ENCODE data around the gene ZPR1. TPM values are rescaled to one million over a fixed set of nuclear protein-coding genes. Genes with fewer than 3 reads are reported as not detected.

ZPR1 gene
- total RNA-seq, 1 experiment from 2014 or later = 139 TPM

DNA sequence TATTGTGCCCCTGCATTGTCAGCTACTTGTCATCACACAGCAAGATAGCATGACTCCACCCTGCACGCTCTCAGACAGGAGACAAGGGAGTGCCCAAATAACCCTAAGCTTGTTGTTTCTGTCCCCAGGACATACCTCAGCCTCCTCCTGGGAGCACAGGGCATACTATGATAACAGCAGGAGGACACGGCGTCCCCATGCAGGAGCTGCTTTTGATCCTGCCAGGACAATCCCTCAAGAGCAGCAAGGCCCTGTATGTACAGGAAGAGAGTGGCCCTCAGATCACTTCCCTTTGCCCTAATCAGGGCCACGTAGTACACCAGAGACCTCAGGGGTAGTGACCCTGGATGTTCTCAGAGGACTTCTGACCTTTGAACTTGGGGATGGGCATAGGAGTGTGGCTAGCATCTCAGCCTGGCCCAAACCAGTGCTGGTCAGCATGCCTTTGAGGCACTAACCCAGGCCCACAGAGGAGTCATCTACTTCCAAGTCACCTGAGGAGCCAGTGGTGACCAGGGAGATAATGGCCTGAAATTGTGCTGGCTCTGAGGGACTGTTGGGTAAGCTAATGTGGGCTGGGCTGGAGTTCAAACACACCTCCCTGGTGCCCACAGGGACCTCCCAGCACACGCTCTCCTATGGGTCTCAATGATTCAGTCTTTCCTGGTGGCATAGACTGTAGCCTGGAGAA, 26.1 kb upstream of the ZPR1 start:
- no peaks in the 10 kb centered on the region for H3K4me1 ChIP-seq (ENCODE audit: control insufficient read depth, insufficient read depth, low read length)
- no peak for DNase-seq (ENCODE audit: low read depth, low spot score)
- no peak overlapping the region for H3K27ac ChIP-seq (ENCODE audit: low read length)
- CTCF ChIA-PET = no interaction called here
- intact Hi-C loops (cut with micrococcal nuclease; ENCODE audit: unreplicated experiment) (no loop called here), in situ Hi-C loops (cut with HindIII; ENCODE audit: low pct_unique_long_range_greater_than_20kb, low sequenced_read_pairs) (no loop called here)
- TF ChIP-seq SIN3A (IDR thresholded peaks at IDR 0.05; ENCODE audit: borderline replicate concordance, insufficient read depth, low read depth, low read length) = no peak
- TF ChIP-seq, protein P1, sequence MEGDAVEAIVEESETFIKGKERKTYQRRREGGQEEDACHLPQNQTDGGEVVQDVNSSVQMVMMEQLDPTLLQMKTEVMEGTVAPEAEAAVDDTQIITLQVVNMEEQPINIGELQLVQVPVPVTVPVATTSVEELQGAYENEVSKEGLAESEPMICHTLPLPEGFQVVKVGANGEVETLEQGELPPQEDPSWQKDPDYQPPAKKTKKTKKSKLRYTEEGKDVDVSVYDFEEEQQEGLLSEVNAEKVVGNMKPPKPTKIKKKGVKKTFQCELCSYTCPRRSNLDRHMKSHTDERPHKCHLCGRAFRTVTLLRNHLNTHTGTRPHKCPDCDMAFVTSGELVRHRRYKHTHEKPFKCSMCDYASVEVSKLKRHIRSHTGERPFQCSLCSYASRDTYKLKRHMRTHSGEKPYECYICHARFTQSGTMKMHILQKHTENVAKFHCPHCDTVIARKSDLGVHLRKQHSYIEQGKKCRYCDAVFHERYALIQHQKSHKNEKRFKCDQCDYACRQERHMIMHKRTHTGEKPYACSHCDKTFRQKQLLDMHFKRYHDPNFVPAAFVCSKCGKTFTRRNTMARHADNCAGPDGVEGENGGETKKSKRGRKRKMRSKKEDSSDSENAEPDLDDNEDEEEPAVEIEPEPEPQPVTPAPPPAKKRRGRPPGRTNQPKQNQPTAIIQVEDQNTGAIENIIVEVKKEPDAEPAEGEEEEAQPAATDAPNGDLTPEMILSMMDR (IDR thresholded peaks at IDR 0.05) = no peak
- no peak for TF ChIP-seq TCF7L2 (IDR thresholded peaks at IDR 0.05; ENCODE audit: low read depth, low read length)
- TF ChIP-seq, protein P2, sequence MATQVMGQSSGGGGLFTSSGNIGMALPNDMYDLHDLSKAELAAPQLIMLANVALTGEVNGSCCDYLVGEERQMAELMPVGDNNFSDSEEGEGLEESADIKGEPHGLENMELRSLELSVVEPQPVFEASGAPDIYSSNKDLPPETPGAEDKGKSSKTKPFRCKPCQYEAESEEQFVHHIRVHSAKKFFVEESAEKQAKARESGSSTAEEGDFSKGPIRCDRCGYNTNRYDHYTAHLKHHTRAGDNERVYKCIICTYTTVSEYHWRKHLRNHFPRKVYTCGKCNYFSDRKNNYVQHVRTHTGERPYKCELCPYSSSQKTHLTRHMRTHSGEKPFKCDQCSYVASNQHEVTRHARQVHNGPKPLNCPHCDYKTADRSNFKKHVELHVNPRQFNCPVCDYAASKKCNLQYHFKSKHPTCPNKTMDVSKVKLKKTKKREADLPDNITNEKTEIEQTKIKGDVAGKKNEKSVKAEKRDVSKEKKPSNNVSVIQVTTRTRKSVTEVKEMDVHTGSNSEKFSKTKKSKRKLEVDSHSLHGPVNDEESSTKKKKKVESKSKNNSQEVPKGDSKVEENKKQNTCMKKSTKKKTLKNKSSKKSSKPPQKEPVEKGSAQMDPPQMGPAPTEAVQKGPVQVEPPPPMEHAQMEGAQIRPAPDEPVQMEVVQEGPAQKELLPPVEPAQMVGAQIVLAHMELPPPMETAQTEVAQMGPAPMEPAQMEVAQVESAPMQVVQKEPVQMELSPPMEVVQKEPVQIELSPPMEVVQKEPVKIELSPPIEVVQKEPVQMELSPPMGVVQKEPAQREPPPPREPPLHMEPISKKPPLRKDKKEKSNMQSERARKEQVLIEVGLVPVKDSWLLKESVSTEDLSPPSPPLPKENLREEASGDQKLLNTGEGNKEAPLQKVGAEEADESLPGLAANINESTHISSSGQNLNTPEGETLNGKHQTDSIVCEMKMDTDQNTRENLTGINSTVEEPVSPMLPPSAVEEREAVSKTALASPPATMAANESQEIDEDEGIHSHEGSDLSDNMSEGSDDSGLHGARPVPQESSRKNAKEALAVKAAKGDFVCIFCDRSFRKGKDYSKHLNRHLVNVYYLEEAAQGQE (IDR thresholded peaks at IDR 0.05; ENCODE audit: insufficient read depth in 1 of 2, low read depth in 2 of 2, low read length in 1 of 2) = no peak
- H3K36me3 ChIP-seq (ENCODE audit: control insufficient read depth, insufficient read depth, low read length) = no peaks in the 10 kb centered on the region
- H3K4me3 ChIP-seq (ENCODE audit: low read depth in 2 of 2, low read length in 2 of 2) = no peak overlapping the region
- no peak for ATAC-seq
- H3K27me3 ChIP-seq (ENCODE audit: control insufficient read depth, insufficient read depth, low read length) = no peaks in the 10 kb centered on the region
- POLR2A ChIA-PET = no interaction called here
- no peaks in the 10 kb centered on the region for H3K9me3 ChIP-seq (ENCODE audit: control insufficient read depth, insufficient read depth, low read depth, low read length)
- no TSS peak for BruUV-seq (replicated peaks)

DNA sequence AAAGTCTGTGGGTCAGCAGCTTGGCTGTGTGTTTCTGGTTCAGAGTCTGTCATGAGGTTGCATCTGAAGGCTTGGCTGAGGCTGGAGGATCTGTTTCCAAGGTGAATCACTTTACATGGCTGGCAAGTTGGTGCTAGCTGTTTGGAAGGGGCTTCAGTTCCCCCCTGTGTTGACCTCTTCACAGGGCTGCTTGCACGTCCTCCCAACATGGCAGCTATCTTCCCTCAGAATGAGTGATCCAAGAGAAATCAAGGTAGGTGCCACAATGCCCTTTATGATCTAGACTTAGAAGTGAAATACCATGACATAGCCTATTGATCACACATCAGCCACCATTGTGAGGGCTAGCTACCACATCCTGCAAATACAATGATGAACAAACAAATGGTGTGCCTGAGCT, 25.3 kb upstream of the ZPR1 start:
- intact Hi-C loops (cut with micrococcal nuclease; ENCODE audit: unreplicated experiment) = no loop called here
- Histone ChIP-seq H3K36me3 (ENCODE audit: control insufficient read depth, insufficient read depth, low read length) (no peaks in the 10 kb centered on the region), H3K4me1 (ENCODE audit: control insufficient read depth, insufficient read depth, low read length) (no peaks in the 10 kb centered on the region), H3K9me3 (ENCODE audit: control insufficient read depth, insufficient read depth, low read depth, low read length) (no peaks in the 10 kb centered on the region), H3K27me3 (ENCODE audit: control insufficient read depth, insufficient read depth, low read length) (no peaks in the 10 kb centered on the region), H3K4me3 (ENCODE audit: low read depth in 2 of 2, low read length in 2 of 2) (no peak overlapping the region), H3K27ac (ENCODE audit: low read length) (no peak overlapping the region)
- no peak for DNase-seq (ENCODE audit: low read depth, low spot score)
- ChIA-PET POLR2A (interaction anchor here (0.5 kb wide), 1 partner anchor 38 kb away, joined by 8 read pairs; no protein-coding TSS in a partner anchor), CTCF (no interaction called here)
- no peak for ATAC-seq
- no TSS peak for BruUV-seq (replicated peaks)
- TF ChIP-seq, protein P1 (IDR thresholded peaks at IDR 0.05) = no peak
- TF ChIP-seq POLR2AphosphoS5 (IDR thresholded peaks at IDR 0.05; ENCODE audit: low read depth, low read length) (no peak), TCF7L2 (IDR thresholded peaks at IDR 0.05; ENCODE audit: low read depth, low read length) (no peak), SIN3A (IDR thresholded peaks at IDR 0.05; ENCODE audit: borderline replicate concordance, insufficient read depth, low read depth, low read length) (no peak)
- TF ChIP-seq, protein P2 (IDR thresholded peaks at IDR 0.05; ENCODE audit: insufficient read depth in 1 of 2, low read depth in 2 of 2, low read length in 1 of 2) = no peak
- in situ Hi-C loops (cut with HindIII; ENCODE audit: low pct_unique_long_range_greater_than_20kb, low sequenced_read_pairs) = no loop called here

Data from Panc1 (cell line).